Measurements from ENCODE around the gene SERPINB10. TPM values are rescaled to one million over a fixed set of nuclear protein-coding genes. Genes with fewer than 3 reads are reported as not detected.

SERPINB10 gene
- total RNA-seq, 1 donor, result not detected

DNA sequence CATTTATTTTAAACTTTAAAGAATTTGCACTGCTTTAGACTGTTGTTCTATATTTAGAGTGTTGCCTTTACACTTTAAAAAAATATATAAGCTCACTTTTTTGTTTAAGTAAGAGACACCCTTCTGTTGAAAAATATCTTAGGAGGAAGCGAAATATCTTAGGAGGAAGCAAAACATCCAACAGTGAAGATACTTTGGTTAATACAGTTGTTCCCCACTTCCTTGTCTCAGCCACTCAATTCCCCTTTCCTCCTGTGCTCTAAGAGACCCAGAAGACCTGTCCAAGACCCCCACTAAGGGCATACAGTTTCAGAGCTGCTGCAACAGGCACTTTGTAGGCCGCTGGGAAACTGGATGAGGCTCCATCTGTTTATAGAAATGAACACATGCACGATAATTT, 67.9 kb downstream of the SERPINB10 start:
- peaks cover 8% of the 10 kb centered on the region for H4K20me1 ChIP-seq (ENCODE audit: insufficient read depth, low read length)
- no peak overlapping the region for H3K27ac ChIP-seq (ENCODE audit: low read depth, low read length)
- no peak overlapping the region for H2AFZ ChIP-seq (ENCODE audit: low read length)
- H3K36me3 ChIP-seq (ENCODE audit: insufficient read depth, low read length), result peaks cover 4% of the 10 kb centered on the region
- H3K9me3 ChIP-seq (ENCODE audit: low read depth, low read length), result no peaks in the 10 kb centered on the region
- H3K4me3 ChIP-seq (ENCODE audit: insufficient read depth, low read length), result no peak overlapping the region
- DNase-seq (ENCODE audit: insufficient read length, low spot score, missing footprints), result no peak
- H3K4me1 ChIP-seq (ENCODE audit: insufficient read depth, low read length), result peaks cover 4% of the 10 kb centered on the region
- peaks cover 76% of the 10 kb centered on the region for H3K79me2 ChIP-seq (ENCODE audit: insufficient read depth, low read length)
- no peak overlapping the region for H3K4me2 ChIP-seq (ENCODE audit: insufficient read depth, low read length)
- H3K27me3 ChIP-seq (ENCODE audit: insufficient read depth, low read length), result no peaks in the 10 kb centered on the region
- TF ChIP-seq, protein P1, sequence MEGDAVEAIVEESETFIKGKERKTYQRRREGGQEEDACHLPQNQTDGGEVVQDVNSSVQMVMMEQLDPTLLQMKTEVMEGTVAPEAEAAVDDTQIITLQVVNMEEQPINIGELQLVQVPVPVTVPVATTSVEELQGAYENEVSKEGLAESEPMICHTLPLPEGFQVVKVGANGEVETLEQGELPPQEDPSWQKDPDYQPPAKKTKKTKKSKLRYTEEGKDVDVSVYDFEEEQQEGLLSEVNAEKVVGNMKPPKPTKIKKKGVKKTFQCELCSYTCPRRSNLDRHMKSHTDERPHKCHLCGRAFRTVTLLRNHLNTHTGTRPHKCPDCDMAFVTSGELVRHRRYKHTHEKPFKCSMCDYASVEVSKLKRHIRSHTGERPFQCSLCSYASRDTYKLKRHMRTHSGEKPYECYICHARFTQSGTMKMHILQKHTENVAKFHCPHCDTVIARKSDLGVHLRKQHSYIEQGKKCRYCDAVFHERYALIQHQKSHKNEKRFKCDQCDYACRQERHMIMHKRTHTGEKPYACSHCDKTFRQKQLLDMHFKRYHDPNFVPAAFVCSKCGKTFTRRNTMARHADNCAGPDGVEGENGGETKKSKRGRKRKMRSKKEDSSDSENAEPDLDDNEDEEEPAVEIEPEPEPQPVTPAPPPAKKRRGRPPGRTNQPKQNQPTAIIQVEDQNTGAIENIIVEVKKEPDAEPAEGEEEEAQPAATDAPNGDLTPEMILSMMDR (IDR thresholded peaks at IDR 0.05; ENCODE audit: extremely low read depth, low read depth, low read length), result no peak

DNA sequence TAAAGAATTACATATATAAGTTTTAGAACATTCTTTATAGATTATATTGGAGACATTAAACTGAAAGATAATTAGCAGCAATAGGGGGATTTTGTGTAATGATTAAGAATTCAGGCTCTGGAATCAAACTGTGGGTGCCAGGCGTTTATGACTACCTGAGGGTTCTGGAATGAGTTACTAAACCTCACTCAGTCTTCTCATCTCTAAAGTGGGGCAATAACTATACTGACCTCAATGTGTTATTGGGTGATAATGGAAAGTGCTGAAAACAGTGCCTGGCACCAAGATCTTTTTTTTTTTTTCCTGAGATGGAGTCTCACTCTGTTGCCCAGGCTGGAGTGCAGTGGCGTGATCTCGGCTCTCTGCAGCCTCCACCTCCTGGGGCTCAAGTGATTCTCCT, 69.3 kb downstream of the SERPINB10 start:
- no peak overlapping the region for H2AFZ ChIP-seq (ENCODE audit: low read length)
- no peak overlapping the region for H3K4me3 ChIP-seq (ENCODE audit: insufficient read depth, low read length)
- H3K27me3 ChIP-seq (ENCODE audit: insufficient read depth, low read length), result no peaks in the 10 kb centered on the region
- H3K79me2 ChIP-seq (ENCODE audit: insufficient read depth, low read length), result peaks cover 70% of the 10 kb centered on the region
- H3K4me2 ChIP-seq (ENCODE audit: insufficient read depth, low read length), result no peak overlapping the region
- no peak for DNase-seq (ENCODE audit: insufficient read length, low spot score, missing footprints)
- H4K20me1 ChIP-seq (ENCODE audit: insufficient read depth, low read length), result peaks cover 8% of the 10 kb centered on the region
- peaks cover 4% of the 10 kb centered on the region for H3K4me1 ChIP-seq (ENCODE audit: insufficient read depth, low read length)
- H3K9me3 ChIP-seq (ENCODE audit: low read depth, low read length), result no peaks in the 10 kb centered on the region
- TF ChIP-seq, protein P1 (IDR thresholded peaks at IDR 0.05; ENCODE audit: extremely low read depth, low read depth, low read length), result no peak
- H3K36me3 ChIP-seq (ENCODE audit: insufficient read depth, low read length), result peaks cover 18% of the 10 kb centered on the region
- no peak overlapping the region for H3K27ac ChIP-seq (ENCODE audit: low read depth, low read length)

DNA sequence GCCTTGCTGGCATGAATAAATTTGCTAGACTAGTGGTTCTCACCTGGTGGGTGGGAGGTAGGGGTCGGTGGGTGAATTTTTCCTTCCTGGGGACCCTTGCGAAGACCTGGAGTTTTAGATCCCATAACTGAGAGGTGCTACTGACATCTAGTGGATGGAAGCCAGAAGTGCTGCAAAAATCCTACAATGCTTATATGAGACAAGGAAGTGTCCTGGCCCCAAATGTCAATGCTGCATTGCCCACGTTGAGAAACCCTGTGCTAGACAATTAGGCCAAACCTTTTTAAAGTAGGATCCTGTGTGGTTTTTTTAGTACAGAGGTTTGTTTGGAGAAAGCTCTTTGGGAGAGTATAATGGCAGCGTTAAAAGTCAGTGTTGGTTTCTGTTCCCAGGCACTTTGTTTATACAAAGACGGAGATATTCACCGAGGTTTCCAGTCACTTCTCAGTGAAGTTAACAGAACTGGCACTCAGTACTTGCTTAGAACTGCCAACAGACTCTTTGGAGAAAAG, 71.7 kb downstream of the SERPINB10 start:
- peaks cover 60% of the 10 kb centered on the region for H3K79me2 ChIP-seq (ENCODE audit: insufficient read depth, low read length)
- TF ChIP-seq, protein P1 (IDR thresholded peaks at IDR 0.05; ENCODE audit: extremely low read depth, low read depth, low read length), result peak; percentile 96
- H3K9me3 ChIP-seq (ENCODE audit: low read depth, low read length), result no peaks in the 10 kb centered on the region
- peak overlapping the region; percentile 70 for H3K4me3 ChIP-seq (ENCODE audit: insufficient read depth, low read length)
- peaks cover 8% of the 10 kb centered on the region for H4K20me1 ChIP-seq (ENCODE audit: insufficient read depth, low read length)
- peaks cover 32% of the 10 kb centered on the region for H3K36me3 ChIP-seq (ENCODE audit: insufficient read depth, low read length)
- H3K27ac ChIP-seq (ENCODE audit: low read depth, low read length), result peak overlapping the region; percentile 64
- peak overlapping the region; percentile 90 for H3K4me2 ChIP-seq (ENCODE audit: insufficient read depth, low read length)
- H2AFZ ChIP-seq (ENCODE audit: low read length), result peak overlapping the region; percentile 75
- peak; percentile 48 for DNase-seq (ENCODE audit: insufficient read length, low spot score, missing footprints)
- peaks cover 4% of the 10 kb centered on the region for H3K4me1 ChIP-seq (ENCODE audit: insufficient read depth, low read length)
- no peaks in the 10 kb centered on the region for H3K27me3 ChIP-seq (ENCODE audit: insufficient read depth, low read length)

DNA sequence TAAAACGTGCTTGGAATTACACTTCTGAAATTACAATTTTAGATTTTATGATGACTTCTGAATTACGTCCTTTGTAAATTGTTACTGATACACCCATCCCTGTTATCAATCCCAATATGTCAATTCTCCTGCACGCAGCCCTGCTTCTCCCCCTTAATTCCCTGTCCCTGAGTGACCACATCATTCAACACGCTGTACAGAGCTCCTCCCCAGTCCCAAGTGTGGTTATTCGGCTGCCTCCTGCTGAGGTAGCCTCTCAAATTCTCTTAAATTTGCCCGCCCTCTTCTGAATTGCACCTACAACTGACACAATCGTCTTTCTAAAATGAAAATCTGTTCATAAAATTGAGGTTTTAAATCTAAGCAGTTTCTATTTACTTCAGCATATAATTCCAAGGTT, 72.3 kb downstream of the SERPINB10 start:
- Histone ChIP-seq H4K20me1 (ENCODE audit: insufficient read depth, low read length) (peaks cover 3% of the 10 kb centered on the region), H3K36me3 (ENCODE audit: insufficient read depth, low read length) (peaks cover 32% of the 10 kb centered on the region), H3K27ac (ENCODE audit: low read depth, low read length) (peak overlapping the region; percentile 64), H3K4me1 (ENCODE audit: insufficient read depth, low read length) (peaks cover 4% of the 10 kb centered on the region), H3K4me3 (ENCODE audit: insufficient read depth, low read length) (peak overlapping the region; percentile 70), H3K27me3 (ENCODE audit: insufficient read depth, low read length) (no peaks in the 10 kb centered on the region), H3K4me2 (ENCODE audit: insufficient read depth, low read length) (peak overlapping the region; percentile 90), H3K79me2 (ENCODE audit: insufficient read depth, low read length) (peaks cover 55% of the 10 kb centered on the region), H2AFZ (ENCODE audit: low read length) (peak overlapping the region; percentile 75), H3K9me3 (ENCODE audit: low read depth, low read length) (no peaks in the 10 kb centered on the region)
- TF ChIP-seq, protein P1 (IDR thresholded peaks at IDR 0.05; ENCODE audit: extremely low read depth, low read depth, low read length), result no peak
- DNase-seq (ENCODE audit: insufficient read length, low spot score, missing footprints), result peak; percentile 77

All from osteoblast (primary cell).